MCF 10A (cell line): ENCODE results near the gene DUSP22. TPM values are rescaled to one million over a fixed set of nuclear protein-coding genes. Genes with fewer than 3 reads are reported as not detected.

ENCODE experiments used
- BruUV-seq: library from RNA; stranded (reverse); fragments of 400-500 nt; replicated peaks from 2 replicates; lab custom pipeline; 2021; lab: Mats Ljungman, UMichigan
- CTCF ChIA-PET: fragments of 300-600 bp; sonication (Branson Sonifier 250); formaldehyde crosslinking; extraction: SDS; loops from one replicate; lab custom pipeline; 2021; ENCODE audit warnings: antibody characterized with exemption, inconsistent platforms; lab: Yijun Ruan, JAX
- POLR2A ChIA-PET: fragments of 300-600, 350-650 bp; sonication (Branson Sonifier 250); formaldehyde crosslinking; extraction: SDS; loops from one replicate; lab custom pipeline; 2020; ENCODE audit warnings: antibody characterized with exemption, inconsistent platforms; lab: Yijun Ruan, JAX
- DNase-seq: peaks from one replicate; pipeline ENCODE4 v3.0.0-alpha.2; 2018; ENCODE audit not compliant: unreplicated experiment
- H3K27ac Mint-ChIP-seq: one replicate; pipeline ENCODE4 v1.8.0; 2022; ENCODE audit warnings: mild to moderate bottlenecking, low read depth, mixed read lengths; ENCODE audit not compliant: unreplicated experiment
- H3K27me3 Mint-ChIP-seq: one replicate; pipeline ENCODE4 v1.8.0; 2022; ENCODE audit warnings: mixed read lengths; ENCODE audit not compliant: insufficient read depth, unreplicated experiment
- H3K36me3 Mint-ChIP-seq: one replicate; pipeline ENCODE4 v1.8.0; 2022; ENCODE audit warnings: mild to moderate bottlenecking, moderate library complexity, mixed read lengths; ENCODE audit not compliant: insufficient read depth, unreplicated experiment
- H3K4me1 Mint-ChIP-seq: one replicate; pipeline ENCODE4 v1.8.0; 2022; ENCODE audit warnings: mixed read lengths; ENCODE audit not compliant: insufficient read depth, unreplicated experiment
- H3K4me3 Mint-ChIP-seq: one replicate; pipeline ENCODE4 v1.8.0; 2022; ENCODE audit warnings: mild to moderate bottlenecking, moderate library complexity, mixed read lengths; ENCODE audit not compliant: unreplicated experiment
- H3K9me3 Mint-ChIP-seq: one replicate; pipeline ENCODE4 v1.8.0; 2022; ENCODE audit warnings: mixed read lengths; ENCODE audit not compliant: unreplicated experiment
- CTCF ChIP-seq: fragments of 200-600 bp; IDR thresholded peaks from one replicate; pipeline ENCODE4 v1.8.0; 2022; ENCODE audit warnings: antibody characterized with exemption, mild to moderate bottlenecking; ENCODE audit not compliant: unreplicated experiment
- intact Hi-C: fragments of 100-400 bp; cut with micrococcal nuclease; formaldehyde crosslinking; loops from 2 replicates; pipeline ENCODE4 v1.14.1; 2022
- total RNA-seq: library from RNA; stranded (reverse); gene quantifications from 2 replicates; pipeline ENCODE4 v1.2.3, GENCODE V29; 2022

The DUSP22 gene
- total RNA-seq, 1 experiment from 2014 or later, result 29.4 TPM

- Mint-ChIP-seq H3K9me3 (no peaks in the 10 kb centered on the region), H3K4me1 (no peaks in the 10 kb centered on the region), H3K4me3 (no peak overlapping the region), H3K27me3 (peaks cover 45% of the 10 kb centered on the region), H3K27ac (no peak overlapping the region), H3K36me3 (no peaks in the 10 kb centered on the region)
- ChIA-PET POLR2A (no interaction called here), CTCF (no interaction called here)
- intact Hi-C loops, result no loop called here
- no peak for TF ChIP-seq CTCF
- DNase-seq, result no peak
- no TSS peak for BruUV-seq
Observed at GRCh38 chr6:373031-373430, 80.7 kb downstream of the DUSP22 start.

- Mint-ChIP-seq H3K27me3 (peaks cover 44% of the 10 kb centered on the region), H3K4me1 (no peaks in the 10 kb centered on the region), H3K4me3 (no peak overlapping the region), H3K27ac (no peak overlapping the region), H3K36me3 (no peaks in the 10 kb centered on the region), H3K9me3 (no peaks in the 10 kb centered on the region)
- TF ChIP-seq CTCF, result peak; percentile 15
- intact Hi-C loops, result no loop called here
- CTCF ChIA-PET, result interaction anchor here (0.5 kb wide), 1 partner anchor 34 kb away, joined by 3 read pairs; no protein-coding TSS in a partner anchor
- POLR2A ChIA-PET, result interaction anchor here (0.7 to 1.6 kb wide), 2 partner anchors 25 to 37 kb away, joined by 3 to 4 read pairs; no protein-coding TSS in a partner anchor
- no TSS peak for BruUV-seq
- DNase-seq, result no peak
Observed at GRCh38 chr6:373773-374724, 81.8 kb downstream of the DUSP22 start.

- ChIA-PET CTCF (interaction anchor here (0.8 kb wide), 1 partner anchor 186 kb away, joined by 3 read pairs; no protein-coding TSS in a partner anchor), POLR2A (interaction anchor here (1.6 kb wide), 1 partner anchor 36 kb away, joined by 4 read pairs; no protein-coding TSS in a partner anchor)
- Mint-ChIP-seq H3K9me3 (no peaks in the 10 kb centered on the region), H3K4me3 (no peak overlapping the region), H3K27ac (no peak overlapping the region), H3K27me3 (peaks cover 44% of the 10 kb centered on the region), H3K4me1 (no peaks in the 10 kb centered on the region), H3K36me3 (no peaks in the 10 kb centered on the region)
- no peak for TF ChIP-seq CTCF
- intact Hi-C loops, result no loop called here
- BruUV-seq, result no TSS peak
- no peak for DNase-seq
Observed at GRCh38 chr6:374956-375355, 82.7 kb downstream of the DUSP22 start.
